Measurements from ENCODE around the gene SASH1. TPM values are rescaled to one million over a fixed set of nuclear protein-coding genes. Genes with fewer than 3 reads are reported as not detected.

SASH1 gene
- total RNA-seq, 1 donor from 2014 or later, result 10.2 TPM

DNA sequence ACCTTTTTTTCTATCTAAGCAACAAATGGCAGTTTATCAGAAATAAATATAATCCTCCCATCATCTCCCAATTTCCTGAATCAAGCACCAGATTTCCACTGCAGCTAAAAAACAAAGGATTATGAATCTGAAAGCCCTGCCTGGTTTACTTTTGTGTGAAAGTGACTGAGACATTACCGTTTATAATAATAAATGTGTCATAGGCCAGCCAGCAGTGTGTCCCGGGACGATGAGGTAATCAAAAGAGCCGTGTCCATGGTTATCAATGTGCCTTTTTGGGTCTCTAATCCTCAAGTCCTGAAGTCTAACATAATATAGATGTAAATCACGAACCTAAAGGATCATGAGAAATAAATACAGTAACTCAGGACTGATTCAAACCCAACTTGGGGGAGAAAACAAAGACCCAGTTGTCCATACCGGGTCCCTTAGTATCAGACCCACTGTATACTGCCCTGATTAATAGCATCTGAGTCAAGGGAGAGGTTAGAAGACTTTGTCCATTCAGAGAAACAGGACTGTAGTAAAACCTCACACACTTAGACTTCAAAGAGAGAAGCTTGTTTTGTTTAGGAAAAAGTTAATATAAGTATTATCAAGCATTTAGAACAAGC is 149.1 kb downstream of the SASH1 start:
- no peaks in the 10 kb centered on the region for H3K27me3 ChIP-seq
- DNase-seq (ENCODE audit: low spot score), result no peak
- TF ChIP-seq EZH2 (IDR thresholded peaks at IDR 0.05) (no peak), EZH2phosphoT487 (IDR thresholded peaks at IDR 0.05) (no peak), CTCF (IDR thresholded peaks at IDR 0.05) (no peak)
- no peak overlapping the region for H3K27ac ChIP-seq
- H3K36me3 Mint-ChIP-seq, result peaks cover 21% of the 10 kb centered on the region
- H3K4me2 ChIP-seq, result no peak overlapping the region
- H3K4me3 Mint-ChIP-seq, result no peak overlapping the region
- H3K79me2 ChIP-seq (ENCODE audit: low read depth), result no peaks in the 10 kb centered on the region
- H4K20me1 ChIP-seq (ENCODE audit: low read depth), result no peaks in the 10 kb centered on the region
- no peak overlapping the region for H2AFZ ChIP-seq (replicated peaks)
- H3K9ac ChIP-seq, result no peak overlapping the region
- no peaks in the 10 kb centered on the region for H3K4me1 ChIP-seq
- H3K27ac Mint-ChIP-seq, result no peak overlapping the region
- H3K4me3 ChIP-seq, result no peak overlapping the region
- no peaks in the 10 kb centered on the region for H3F3A ChIP-seq (ENCODE audit: low read depth)
- no peaks in the 10 kb centered on the region for H3K9me3 ChIP-seq (ENCODE audit: low read depth)
- peaks cover 2% of the 10 kb centered on the region for H3K4me1 Mint-ChIP-seq
- no peaks in the 10 kb centered on the region for H3K27me3 Mint-ChIP-seq (ENCODE audit: insufficient read depth, low read depth)
- peaks cover 6% of the 10 kb centered on the region for H3K36me3 ChIP-seq
- H3K9me3 Mint-ChIP-seq, result no peaks in the 10 kb centered on the region

GRCh38 chr6:148492654-148493290 is 150.1 kb downstream of the SASH1 start:
- no peak for DNase-seq (ENCODE audit: low spot score)
- H2AFZ ChIP-seq (replicated peaks), result no peak overlapping the region
- no peaks in the 10 kb centered on the region for H3K79me2 ChIP-seq (ENCODE audit: low read depth)
- H3K9ac ChIP-seq, result no peak overlapping the region
- no peak overlapping the region for H3K27ac Mint-ChIP-seq
- H3K9me3 Mint-ChIP-seq, result no peaks in the 10 kb centered on the region
- no peaks in the 10 kb centered on the region for H3F3A ChIP-seq (ENCODE audit: low read depth)
- H3K4me3 Mint-ChIP-seq, result no peak overlapping the region
- no peak overlapping the region for H3K4me3 ChIP-seq
- H3K27ac ChIP-seq, result no peak overlapping the region
- peaks cover 16% of the 10 kb centered on the region for H3K36me3 Mint-ChIP-seq
- H3K4me2 ChIP-seq, result no peak overlapping the region
- H3K4me1 ChIP-seq, result no peaks in the 10 kb centered on the region
- H3K27me3 ChIP-seq, result no peaks in the 10 kb centered on the region
- no peak for TF ChIP-seq EZH2 (IDR thresholded peaks at IDR 0.05)
- no peak for TF ChIP-seq EZH2phosphoT487 (IDR thresholded peaks at IDR 0.05)
- no peak for TF ChIP-seq CTCF (IDR thresholded peaks at IDR 0.05)
- H3K36me3 ChIP-seq, result peaks cover 6% of the 10 kb centered on the region
- H3K9me3 ChIP-seq (ENCODE audit: low read depth), result no peaks in the 10 kb centered on the region
- H3K27me3 Mint-ChIP-seq (ENCODE audit: insufficient read depth, low read depth), result no peaks in the 10 kb centered on the region
- H4K20me1 ChIP-seq (ENCODE audit: low read depth), result no peaks in the 10 kb centered on the region
- peaks cover 2% of the 10 kb centered on the region for H3K4me1 Mint-ChIP-seq

DNA sequence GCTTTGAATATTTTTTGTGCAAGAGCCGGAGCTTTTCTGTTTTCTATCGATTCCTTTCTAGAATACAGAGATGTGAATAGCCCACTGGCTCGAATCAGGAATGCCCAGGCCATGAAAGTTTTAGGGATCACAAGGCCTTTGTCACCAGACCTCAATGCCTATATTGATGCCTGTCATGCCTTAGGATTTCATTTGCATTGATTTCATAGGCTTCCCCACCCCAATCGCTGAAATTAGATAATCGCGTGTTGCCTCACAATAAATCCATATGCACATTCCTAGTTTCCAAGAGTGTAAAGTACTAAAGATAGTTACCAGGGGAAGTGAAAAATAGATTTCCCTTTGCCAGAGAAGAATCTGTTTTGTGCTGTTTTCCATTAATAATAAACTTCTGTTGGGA is 150.8 kb downstream of the SASH1 start:
- Mint-ChIP-seq H3K4me3 (no peak overlapping the region), H3K27ac (no peak overlapping the region), H3K4me1 (peaks cover 2% of the 10 kb centered on the region), H3K36me3 (peaks cover 10% of the 10 kb centered on the region), H3K9me3 (no peaks in the 10 kb centered on the region), H3K27me3 (ENCODE audit: insufficient read depth, low read depth) (no peaks in the 10 kb centered on the region)
- peaks cover under 1% of the 10 kb centered on the region for H3K4me1 ChIP-seq
- H3K79me2 ChIP-seq (ENCODE audit: low read depth), result no peaks in the 10 kb centered on the region
- no peak for TF ChIP-seq CTCF (IDR thresholded peaks at IDR 0.05)
- no peak for TF ChIP-seq EZH2 (IDR thresholded peaks at IDR 0.05)
- TF ChIP-seq EZH2phosphoT487 (IDR thresholded peaks at IDR 0.05), result no peak
- no peak overlapping the region for H3K9ac ChIP-seq
- no peaks in the 10 kb centered on the region for H3K27me3 ChIP-seq
- H3K4me3 ChIP-seq, result no peak overlapping the region
- H3K27ac ChIP-seq, result no peak overlapping the region
- no peaks in the 10 kb centered on the region for H4K20me1 ChIP-seq (ENCODE audit: low read depth)
- no peak for DNase-seq (ENCODE audit: low spot score)
- peaks cover 6% of the 10 kb centered on the region for H3K36me3 ChIP-seq
- no peak overlapping the region for H3K4me2 ChIP-seq
- H2AFZ ChIP-seq (replicated peaks), result no peak overlapping the region
- no peaks in the 10 kb centered on the region for H3K9me3 ChIP-seq (ENCODE audit: low read depth)
- H3F3A ChIP-seq (ENCODE audit: low read depth), result no peaks in the 10 kb centered on the region
